ENCODE measurements around the gene MERTK.

DNA sequence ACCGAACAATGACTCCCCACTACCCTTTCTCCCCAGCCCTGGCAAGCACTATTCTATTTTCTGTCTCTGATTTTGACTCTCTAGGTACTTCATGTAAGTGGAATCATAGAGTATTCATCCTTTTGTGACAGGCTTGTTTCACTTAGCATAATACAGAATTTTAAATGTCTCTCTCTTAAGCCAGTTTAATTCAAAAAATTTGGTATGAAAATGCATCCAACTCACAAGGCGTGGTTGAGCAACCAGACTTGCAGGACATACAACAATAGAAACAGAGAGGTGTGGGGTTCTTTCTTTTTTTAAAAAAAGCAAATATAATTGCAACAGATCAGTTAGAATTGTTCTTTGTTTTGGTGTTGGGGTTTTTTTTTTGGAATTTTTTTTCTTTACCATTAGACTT, 109.1 kb downstream of the MERTK start:
- TF ChIP-seq, protein P1, sequence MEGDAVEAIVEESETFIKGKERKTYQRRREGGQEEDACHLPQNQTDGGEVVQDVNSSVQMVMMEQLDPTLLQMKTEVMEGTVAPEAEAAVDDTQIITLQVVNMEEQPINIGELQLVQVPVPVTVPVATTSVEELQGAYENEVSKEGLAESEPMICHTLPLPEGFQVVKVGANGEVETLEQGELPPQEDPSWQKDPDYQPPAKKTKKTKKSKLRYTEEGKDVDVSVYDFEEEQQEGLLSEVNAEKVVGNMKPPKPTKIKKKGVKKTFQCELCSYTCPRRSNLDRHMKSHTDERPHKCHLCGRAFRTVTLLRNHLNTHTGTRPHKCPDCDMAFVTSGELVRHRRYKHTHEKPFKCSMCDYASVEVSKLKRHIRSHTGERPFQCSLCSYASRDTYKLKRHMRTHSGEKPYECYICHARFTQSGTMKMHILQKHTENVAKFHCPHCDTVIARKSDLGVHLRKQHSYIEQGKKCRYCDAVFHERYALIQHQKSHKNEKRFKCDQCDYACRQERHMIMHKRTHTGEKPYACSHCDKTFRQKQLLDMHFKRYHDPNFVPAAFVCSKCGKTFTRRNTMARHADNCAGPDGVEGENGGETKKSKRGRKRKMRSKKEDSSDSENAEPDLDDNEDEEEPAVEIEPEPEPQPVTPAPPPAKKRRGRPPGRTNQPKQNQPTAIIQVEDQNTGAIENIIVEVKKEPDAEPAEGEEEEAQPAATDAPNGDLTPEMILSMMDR (IDR thresholded peaks at IDR 0.05; ENCODE audit: control extremely low read depth in 1 of 3, insufficient read depth in 1 of 3, low read depth in 1 of 3, low read length in 3 of 3): no peak
- TF ChIP-seq EGR1 (IDR thresholded peaks at IDR 0.05; ENCODE audit: borderline replicate concordance, low read depth, low read length) (no peak), EP300 (IDR thresholded peaks at IDR 0.05; ENCODE audit: borderline replicate concordance in 1 of 2, low read depth in 2 of 2, low read length in 2 of 2) (no peak), KDM1A (IDR thresholded peaks at IDR 0.05; ENCODE audit: borderline replicate concordance, low read length) (no peak), SP2 (IDR thresholded peaks at IDR 0.05; ENCODE audit: low read length) (no peak), EZH2 (IDR thresholded peaks at IDR 0.05; ENCODE audit: low read depth, low read length, severe bottlenecking) (no peak), POLR2AphosphoS5 (IDR thresholded peaks at IDR 0.05; ENCODE audit: low read depth, low read length) (no peak), ZNF274 (IDR thresholded peaks at IDR 0.05; ENCODE audit: borderline replicate concordance, extremely low read depth, low read length) (no peak), YY1 (IDR thresholded peaks at IDR 0.05; ENCODE audit: low read depth, low read length) (no peak), PHF8 (conservative IDR thresholded peaks at IDR 0.05; ENCODE audit: low read depth, low read length) (no peak), POLR2A (IDR thresholded peaks at IDR 0.05; ENCODE audit: control extremely low read depth in 1 of 2, low read depth in 2 of 2, low read length in 2 of 2) (no peak)
- TF ChIP-seq, protein P2, sequence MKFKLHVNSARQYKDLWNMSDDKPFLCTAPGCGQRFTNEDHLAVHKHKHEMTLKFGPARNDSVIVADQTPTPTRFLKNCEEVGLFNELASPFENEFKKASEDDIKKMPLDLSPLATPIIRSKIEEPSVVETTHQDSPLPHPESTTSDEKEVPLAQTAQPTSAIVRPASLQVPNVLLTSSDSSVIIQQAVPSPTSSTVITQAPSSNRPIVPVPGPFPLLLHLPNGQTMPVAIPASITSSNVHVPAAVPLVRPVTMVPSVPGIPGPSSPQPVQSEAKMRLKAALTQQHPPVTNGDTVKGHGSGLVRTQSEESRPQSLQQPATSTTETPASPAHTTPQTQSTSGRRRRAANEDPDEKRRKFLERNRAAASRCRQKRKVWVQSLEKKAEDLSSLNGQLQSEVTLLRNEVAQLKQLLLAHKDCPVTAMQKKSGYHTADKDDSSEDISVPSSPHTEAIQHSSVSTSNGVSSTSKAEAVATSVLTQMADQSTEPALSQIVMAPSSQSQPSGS (IDR thresholded peaks at IDR 0.05; ENCODE audit: low read length): no peak

All from H1 (cell line).